Activated B cell treated with CpG ODN at 0.5 μM for 24 hours (primary cell): ENCODE results near the gene YTHDC1. TPM values are rescaled to one million over a fixed set of nuclear protein-coding genes. Genes with fewer than 3 reads are reported as not detected.

Source experiments
- ATAC-seq: fragments of 200-7000 bp; cut with Tn5 transposase; one replicate; pipeline ENCODE4 v1.10.0; 2021; ENCODE audit warnings: low read depth, mild to moderate bottlenecking, moderate library complexity
- CTCF ChIA-PET: fragments of 350-600 bp; sonication (Branson Sonifier 250); formaldehyde crosslinking; loops from one replicate; lab custom pipeline; 2021; ENCODE audit warnings: antibody characterized with exemption; lab: Charles Lee
- POLR2A ChIA-PET: fragments of 350-600 bp; sonication (Branson Sonifier 250); formaldehyde crosslinking; loops from one replicate; lab custom pipeline; 2021; ENCODE audit warnings: antibody characterized with exemption; lab: Charles Lee
- DNase-seq: peaks from one replicate; pipeline ENCODE4 v3.0.0; 2022
- H3K27ac Mint-ChIP-seq: one replicate; pipeline ENCODE4 v1.8.0; 2020; ENCODE audit warnings: mixed read lengths
- H3K27me3 Mint-ChIP-seq: one replicate; pipeline ENCODE4 v1.8.0; 2021; ENCODE audit warnings: mixed read lengths
- H3K36me3 Mint-ChIP-seq: one replicate; pipeline ENCODE4 v1.8.0; 2021; ENCODE audit warnings: low read depth, mixed read lengths
- H3K4me1 Mint-ChIP-seq: one replicate; pipeline ENCODE4 v1.8.0; 2021; ENCODE audit warnings: mixed read lengths
- H3K4me3 Mint-ChIP-seq: one replicate; pipeline ENCODE4 v1.8.0; 2020; ENCODE audit warnings: mild to moderate bottlenecking, mixed read lengths
- H3K9me3 Mint-ChIP-seq: one replicate; pipeline ENCODE4 v1.8.0; 2020; ENCODE audit warnings: mixed read lengths
- intact Hi-C: fragments of 100-400 bp; cut with micrococcal nuclease; formaldehyde crosslinking; loops from one replicate; pipeline ENCODE4 v1.15.1; 2024
- total RNA-seq: library from RNA; stranded (reverse); gene quantifications from 2 replicates; pipeline ENCODE4 v1.2.3, GENCODE V29; 2022
- TF ChIP-seq, protein P1 (sequence below): fragments of 200-600 bp; IDR thresholded peaks from one replicate; pipeline ENCODE4 v1.8.0; 2022; ENCODE audit warnings: antibody characterized with exemption, mild to moderate bottlenecking

The YTHDC1 gene
- total RNA-seq, 1 donor from 2014 or later = 119 TPM

DNA sequence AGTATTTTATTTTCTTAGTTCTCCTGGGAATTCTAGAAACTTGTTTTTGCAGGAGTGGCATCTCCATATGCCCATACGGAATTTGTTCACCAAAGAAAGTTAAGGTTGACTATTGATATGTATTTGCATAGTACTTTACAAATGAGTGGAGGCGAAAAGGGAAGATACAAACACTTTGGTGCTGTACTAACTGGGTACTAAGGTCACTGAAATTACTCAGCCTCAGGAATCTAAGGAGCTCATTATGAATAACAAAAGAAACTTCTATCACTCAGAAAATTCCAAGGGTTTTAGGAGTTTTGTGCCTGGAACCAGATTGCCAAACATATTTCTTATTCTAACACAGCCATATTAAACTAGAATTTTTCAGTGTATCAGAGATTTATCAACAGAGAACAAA, 77.0 kb downstream of the YTHDC1 start:
- peaks cover 7% of the 10 kb centered on the region for H3K27me3 Mint-ChIP-seq
- DNase-seq = no peak
- no peaks in the 10 kb centered on the region for H3K9me3 Mint-ChIP-seq
- no peak overlapping the region for H3K4me3 Mint-ChIP-seq
- intact Hi-C loops = loop anchor here (1.0 to 5.0 kb wide), 4 partner anchors 103 to 1909 kb away; no protein-coding TSS in a partner anchor
- no peak overlapping the region for H3K27ac Mint-ChIP-seq
- POLR2A ChIA-PET = no interaction called here
- CTCF ChIA-PET = interaction anchor here (2.4 kb wide), 1 partner anchor 103 kb away, joined by 53 read pairs; no protein-coding TSS in a partner anchor
- TF ChIP-seq, protein P1, sequence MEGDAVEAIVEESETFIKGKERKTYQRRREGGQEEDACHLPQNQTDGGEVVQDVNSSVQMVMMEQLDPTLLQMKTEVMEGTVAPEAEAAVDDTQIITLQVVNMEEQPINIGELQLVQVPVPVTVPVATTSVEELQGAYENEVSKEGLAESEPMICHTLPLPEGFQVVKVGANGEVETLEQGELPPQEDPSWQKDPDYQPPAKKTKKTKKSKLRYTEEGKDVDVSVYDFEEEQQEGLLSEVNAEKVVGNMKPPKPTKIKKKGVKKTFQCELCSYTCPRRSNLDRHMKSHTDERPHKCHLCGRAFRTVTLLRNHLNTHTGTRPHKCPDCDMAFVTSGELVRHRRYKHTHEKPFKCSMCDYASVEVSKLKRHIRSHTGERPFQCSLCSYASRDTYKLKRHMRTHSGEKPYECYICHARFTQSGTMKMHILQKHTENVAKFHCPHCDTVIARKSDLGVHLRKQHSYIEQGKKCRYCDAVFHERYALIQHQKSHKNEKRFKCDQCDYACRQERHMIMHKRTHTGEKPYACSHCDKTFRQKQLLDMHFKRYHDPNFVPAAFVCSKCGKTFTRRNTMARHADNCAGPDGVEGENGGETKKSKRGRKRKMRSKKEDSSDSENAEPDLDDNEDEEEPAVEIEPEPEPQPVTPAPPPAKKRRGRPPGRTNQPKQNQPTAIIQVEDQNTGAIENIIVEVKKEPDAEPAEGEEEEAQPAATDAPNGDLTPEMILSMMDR = no peak
- H3K4me1 Mint-ChIP-seq = peaks cover 14% of the 10 kb centered on the region
- no peak for ATAC-seq
- H3K36me3 Mint-ChIP-seq = no peaks in the 10 kb centered on the region

DNA sequence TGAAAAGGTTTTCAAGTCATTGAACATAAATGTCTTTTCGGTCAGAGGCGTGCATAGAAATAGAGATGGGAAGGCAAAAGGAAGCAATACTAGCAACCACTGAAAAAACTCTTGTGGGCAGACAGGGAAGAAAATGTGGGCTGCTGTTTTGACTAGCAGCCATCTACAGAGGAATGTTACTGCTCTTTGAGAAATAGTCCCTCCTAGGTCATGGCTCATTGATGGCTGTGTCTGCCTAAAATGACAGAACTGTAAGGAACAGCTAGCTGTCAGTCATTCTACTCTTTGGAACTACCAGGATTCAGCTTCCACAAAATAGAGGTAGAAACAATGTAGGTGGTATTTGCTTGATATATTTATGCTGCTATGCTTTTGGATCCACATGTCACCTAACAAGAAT, 77.5 kb downstream of the YTHDC1 start:
- ChIA-PET CTCF (interaction anchor here (0.7 to 2.4 kb wide), 4 partner anchors 99 to 227 kb away, joined by 3 to 53 read pairs (median 5); no protein-coding TSS in a partner anchor), POLR2A (interaction anchor here (0.7 kb wide), 1 partner anchor 108 kb away, joined by 3 read pairs; no protein-coding TSS in a partner anchor)
- ATAC-seq = no peak
- peaks cover 14% of the 10 kb centered on the region for H3K4me1 Mint-ChIP-seq
- H3K9me3 Mint-ChIP-seq = no peaks in the 10 kb centered on the region
- H3K27me3 Mint-ChIP-seq = peaks cover 7% of the 10 kb centered on the region
- no peak overlapping the region for H3K27ac Mint-ChIP-seq
- H3K4me3 Mint-ChIP-seq = no peak overlapping the region
- H3K36me3 Mint-ChIP-seq = no peaks in the 10 kb centered on the region
- no peak for DNase-seq
- TF ChIP-seq, protein P1 = no peak
- intact Hi-C loops = loop anchor here (1.0 to 5.0 kb wide), 4 partner anchors 104 to 1910 kb away; no protein-coding TSS in a partner anchor

DNA sequence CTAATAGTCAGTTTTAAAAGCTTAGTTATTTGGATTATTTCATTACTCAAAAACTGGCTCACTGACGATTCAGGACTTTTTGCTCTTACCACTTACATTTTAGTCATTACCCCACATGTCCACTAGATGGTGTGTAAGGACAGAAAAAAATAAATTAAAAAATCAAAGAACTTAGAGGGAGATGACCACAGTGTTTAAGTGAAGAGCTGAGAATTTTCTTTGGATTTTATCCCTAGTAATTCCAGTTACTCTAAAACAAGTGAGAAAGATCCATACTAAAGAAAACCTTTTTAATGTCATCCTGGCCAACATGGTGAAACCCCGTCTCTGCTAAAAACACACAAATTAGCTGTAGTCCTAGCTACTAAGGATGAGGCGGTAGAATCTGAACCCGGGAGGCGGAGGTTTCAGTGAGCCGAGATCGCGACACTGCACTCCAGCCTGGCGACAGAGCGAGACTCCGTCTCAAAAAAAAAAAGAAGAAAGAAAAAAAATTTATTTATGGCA, 78.0 kb downstream of the YTHDC1 start:
- no peaks in the 10 kb centered on the region for H3K9me3 Mint-ChIP-seq

DNA sequence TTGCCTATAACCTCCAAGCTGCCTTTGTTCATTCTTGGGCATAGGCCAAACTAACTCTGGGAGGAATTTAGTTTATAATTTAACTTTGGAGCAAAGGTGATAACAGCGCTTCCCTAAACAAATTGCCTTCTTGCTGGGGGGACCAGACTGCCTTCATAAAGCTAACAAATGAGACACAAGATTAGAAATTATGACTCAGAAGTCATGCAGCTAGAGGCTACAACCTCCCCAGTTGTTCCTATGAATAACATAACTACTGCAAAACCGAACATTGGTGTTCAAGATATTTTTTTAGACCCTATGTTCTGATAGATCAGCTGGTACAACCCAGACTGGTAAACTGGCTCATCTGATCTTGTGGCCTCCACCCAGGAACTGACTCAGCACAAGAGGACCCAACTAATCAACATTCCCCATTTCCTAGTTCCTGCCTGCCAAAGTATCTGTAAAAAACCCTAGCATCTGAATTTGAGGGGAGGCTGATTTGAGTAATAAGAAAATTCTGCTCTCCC, 82.4 kb downstream of the YTHDC1 start:
- no peak overlapping the region for H3K27ac Mint-ChIP-seq
- H3K36me3 Mint-ChIP-seq = no peaks in the 10 kb centered on the region
- peaks cover 2% of the 10 kb centered on the region for H3K9me3 Mint-ChIP-seq
- ATAC-seq = no peak
- TF ChIP-seq, protein P1 = no peak
- H3K27me3 Mint-ChIP-seq = peaks cover 5% of the 10 kb centered on the region
- POLR2A ChIA-PET = no interaction called here
- CTCF ChIA-PET = no interaction called here
- peaks cover 3% of the 10 kb centered on the region for H3K4me1 Mint-ChIP-seq
- no peak overlapping the region for H3K4me3 Mint-ChIP-seq
- intact Hi-C loops = no loop called here
- no peak for DNase-seq

More for the DNA sequence above, 78.0 kb downstream of the YTHDC1 start:
- Mint-ChIP-seq H3K36me3 (no peaks in the 10 kb centered on the region), H3K27ac (no peak overlapping the region), H3K27me3 (peaks cover 7% of the 10 kb centered on the region), H3K4me3 (no peak overlapping the region), H3K4me1 (peaks cover 14% of the 10 kb centered on the region)
- ChIA-PET CTCF (interaction anchor here (0.7 to 2.4 kb wide), 4 partner anchors 100 to 227 kb away, joined by 3 to 53 read pairs (median 5); no protein-coding TSS in a partner anchor), POLR2A (interaction anchor here (0.7 kb wide), 1 partner anchor 109 kb away, joined by 3 read pairs; no protein-coding TSS in a partner anchor)
- peak; percentile 52 for ATAC-seq
- DNase-seq = no peak
- TF ChIP-seq, protein P1 = peak; percentile 35
- intact Hi-C loops = loop anchor here (1.0 to 5.0 kb wide), 4 partner anchors 104 to 1910 kb away; no protein-coding TSS in a partner anchor

DNA sequence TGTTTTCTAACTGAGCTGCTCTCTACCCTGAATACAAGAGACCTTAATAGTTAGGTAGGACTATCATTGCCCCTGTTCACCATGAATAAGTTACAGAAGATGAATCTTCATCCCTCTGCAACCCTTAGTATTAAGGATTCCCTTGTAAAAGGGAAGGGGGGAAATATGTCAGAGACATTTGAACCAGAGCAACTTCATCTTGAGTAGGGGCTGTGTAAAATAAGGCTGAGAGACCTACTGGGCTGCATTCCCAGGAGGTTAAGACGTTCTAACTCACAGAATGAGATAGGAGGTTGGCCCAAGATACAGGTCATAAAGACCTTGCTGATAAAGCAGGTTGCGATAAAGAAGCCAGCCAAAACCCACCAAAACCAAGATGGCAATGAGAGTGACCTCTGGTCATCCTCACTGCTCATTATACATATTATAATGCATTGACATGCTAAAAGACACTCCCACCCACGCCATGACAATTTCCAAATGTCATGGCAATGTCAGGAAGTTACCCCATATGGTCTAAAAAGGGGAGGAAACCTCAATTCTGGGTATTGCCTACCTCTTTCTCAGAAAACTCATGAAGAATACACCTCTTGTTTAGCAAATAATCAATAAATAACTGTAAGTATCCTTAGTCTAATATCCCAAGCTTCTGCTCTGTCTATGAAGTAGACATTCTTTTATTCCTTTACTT, 84.9 kb downstream of the YTHDC1 start:
- Mint-ChIP-seq H3K27me3 (no peaks in the 10 kb centered on the region), H3K27ac (no peak overlapping the region), H3K9me3 (peaks cover 2% of the 10 kb centered on the region), H3K4me3 (no peak overlapping the region), H3K36me3 (no peaks in the 10 kb centered on the region), H3K4me1 (no peaks in the 10 kb centered on the region)
- ATAC-seq (no peak), DNase-seq (no peak)
- CTCF ChIA-PET = no interaction called here
- intact Hi-C loops = no loop called here
- TF ChIP-seq, protein P1 = no peak
- POLR2A ChIA-PET = no interaction called here
